NCI-H187 treated with DMSO at 0.1 percent for 48 hours (cell line): ENCODE data around the gene GRHL3.
A peak's percentile ranks its signal among the peaks of the same experiment; 100 is the strongest.
"Not testable (repeated sequence)": the region's sequence is repeated elsewhere in the genome, so short reads cannot be mapped to it uniquely, and the experiment has no call there.

Experiments
- DNase-seq: peaks from one replicate; lab custom pipeline; 2025; lab: John Stamatoyannopoulos, UW

Gene GRHL3

GRCh38 chr1:24319312-24319863 is at the start of gene GRHL3:
GRHL3 (plus strand) TSS chr1:24319357; CDS start chr1:24319552, 195 bp downstream.
- peak; percentile 95 for DNase-seq

- not testable (repeated sequence) for DNase-seq
Observed at GRCh38 chr1:24274203-24275103, 44.7 kb upstream of the GRHL3 start.

GRCh38 chr1:24275104-24275410 is 44.1 kb upstream of the GRHL3 start:
- no peak for DNase-seq

- DNase-seq, result no peak
Observed at GRCh38 chr1:24275510-24275909, 43.6 kb upstream of the GRHL3 start.

GRCh38 chr1:24276791-24277190 is 42.4 kb upstream of the GRHL3 start:
- no peak for DNase-seq

DNA sequence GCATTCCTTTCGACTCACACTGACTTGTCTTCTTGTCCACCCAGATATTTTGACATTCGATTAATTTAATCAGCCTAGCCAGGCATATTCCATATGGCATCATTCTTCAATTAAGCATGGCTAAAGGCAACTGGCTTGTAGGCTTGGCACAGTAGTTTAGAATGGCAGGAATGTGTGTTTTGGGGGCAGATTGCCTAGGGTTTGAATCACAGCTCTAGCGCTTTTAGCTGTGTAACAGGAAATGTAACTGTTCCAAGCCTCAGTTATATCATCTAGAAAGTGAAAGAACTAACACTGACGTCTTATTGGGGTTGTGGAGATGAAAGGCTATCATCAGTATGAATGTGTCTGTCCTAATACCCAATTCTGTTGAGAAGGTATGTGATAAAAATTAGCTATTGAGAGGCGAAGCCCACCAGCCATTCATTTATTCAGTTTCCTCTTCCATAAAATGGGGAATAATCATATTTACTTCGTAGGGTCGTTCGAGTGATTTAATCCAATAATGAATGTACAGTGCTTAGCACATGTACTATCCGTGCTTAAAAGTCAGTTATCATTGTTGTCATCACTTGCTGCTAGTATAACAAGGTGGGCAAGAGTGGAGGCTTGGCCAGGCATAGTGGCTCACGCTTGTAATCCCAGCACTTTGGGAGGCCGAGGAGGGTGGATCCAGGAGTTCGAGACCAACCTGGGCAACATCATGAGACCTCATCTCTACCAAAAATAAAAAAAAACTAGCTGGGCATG is 41.6 kb upstream of the GRHL3 start:
- no peak for DNase-seq

DNA sequence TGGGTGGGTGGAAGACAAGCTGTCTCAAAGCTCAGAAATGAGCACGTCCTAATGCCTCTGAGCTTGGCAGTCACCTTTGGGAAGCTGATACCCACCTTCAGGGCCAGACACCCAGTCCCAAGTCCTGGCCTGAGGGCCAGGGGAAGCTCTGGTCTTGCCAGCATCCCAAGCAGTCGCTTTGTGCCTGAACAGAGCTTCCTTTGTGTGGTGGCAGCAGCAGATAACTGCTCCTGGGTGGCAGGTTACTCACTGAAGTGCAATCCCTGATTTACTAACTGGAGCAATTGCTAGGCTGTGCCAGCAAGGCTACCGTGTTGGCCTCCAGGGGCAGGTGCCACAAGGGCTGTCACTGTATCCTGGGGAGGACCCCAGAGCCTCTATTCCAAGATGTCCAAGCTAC is 40.4 kb upstream of the GRHL3 start:
- no peak for DNase-seq

DNA sequence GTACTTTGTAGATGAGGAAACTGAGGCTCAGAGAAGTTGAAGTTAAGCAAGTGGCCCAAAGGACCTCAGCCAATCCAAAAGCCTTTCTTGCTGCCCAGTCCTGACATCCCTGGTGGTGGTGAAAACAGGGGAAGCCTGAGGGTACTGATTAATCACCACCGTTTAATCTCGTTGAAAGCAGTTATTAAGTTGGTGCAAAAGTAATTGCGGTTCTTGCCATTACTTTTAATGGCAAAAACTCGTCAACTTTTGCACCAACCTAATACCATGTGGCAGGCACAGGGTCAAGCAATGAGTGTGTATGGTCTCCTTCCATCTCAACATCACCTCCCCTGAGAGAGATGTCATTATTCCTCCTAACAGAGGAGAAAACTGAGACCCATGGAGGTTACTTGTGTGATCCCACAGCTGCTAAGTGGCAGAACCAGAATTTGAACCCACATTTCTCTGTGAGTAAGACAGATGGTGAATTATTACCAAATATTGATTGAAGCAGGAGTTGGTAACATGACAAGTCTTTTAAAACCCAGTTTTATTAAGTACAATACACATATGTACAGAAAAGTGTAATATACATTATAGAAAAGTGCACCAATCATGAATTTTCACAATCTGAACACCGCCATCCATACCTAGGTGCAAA is 39.4 kb upstream of the GRHL3 start:
- no peak for DNase-seq

DNA sequence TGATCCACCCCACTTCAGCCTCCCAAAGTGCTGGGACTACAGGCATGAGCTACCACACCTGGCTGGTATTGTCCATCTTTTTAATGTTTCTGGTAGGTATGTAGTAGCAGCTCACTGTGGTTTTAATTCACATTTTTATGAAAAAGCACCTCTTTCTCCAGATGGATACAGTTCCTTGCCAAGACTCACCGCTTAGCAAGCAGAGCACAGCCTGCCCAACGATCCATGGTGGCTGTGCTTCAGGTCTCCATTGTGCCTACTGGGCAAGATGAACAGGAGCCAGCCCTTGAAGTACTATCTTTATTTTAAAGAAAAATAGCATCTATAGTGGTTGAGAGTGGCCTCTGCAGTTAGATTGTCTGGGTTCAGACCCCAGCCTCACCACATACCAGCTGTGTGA is 37.6 kb upstream of the GRHL3 start:
- DNase-seq, result no peak

GRCh38 chr1:24282491-24282890 is 36.7 kb upstream of the GRHL3 start:
- no peak for DNase-seq

GRCh38 chr1:24283326-24284155 is 35.6 kb upstream of the GRHL3 start:
- DNase-seq, result no peak

DNA sequence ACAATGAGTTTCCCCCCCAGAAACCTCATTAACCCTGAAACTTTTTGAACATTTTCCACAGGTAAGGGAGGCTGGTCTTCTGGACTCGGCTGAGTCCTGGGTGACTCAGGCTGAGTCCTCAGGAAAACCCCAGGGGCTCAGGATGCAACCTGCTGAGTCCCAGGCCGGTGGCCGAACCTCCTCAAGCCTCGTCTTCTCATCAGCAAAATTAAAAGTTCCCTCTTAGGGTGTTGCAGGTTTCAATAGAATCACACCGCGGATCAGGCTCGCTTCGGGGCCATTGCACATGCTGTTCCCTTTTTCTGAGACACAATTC is 35.0 kb upstream of the GRHL3 start:
- no peak for DNase-seq

- DNase-seq, result no peak
Observed at GRCh38 chr1:24285231-24285630, 33.9 kb upstream of the GRHL3 start.

GRCh38 chr1:24286246-24287010 is 32.7 kb upstream of the GRHL3 start:
- no peak for DNase-seq

DNA sequence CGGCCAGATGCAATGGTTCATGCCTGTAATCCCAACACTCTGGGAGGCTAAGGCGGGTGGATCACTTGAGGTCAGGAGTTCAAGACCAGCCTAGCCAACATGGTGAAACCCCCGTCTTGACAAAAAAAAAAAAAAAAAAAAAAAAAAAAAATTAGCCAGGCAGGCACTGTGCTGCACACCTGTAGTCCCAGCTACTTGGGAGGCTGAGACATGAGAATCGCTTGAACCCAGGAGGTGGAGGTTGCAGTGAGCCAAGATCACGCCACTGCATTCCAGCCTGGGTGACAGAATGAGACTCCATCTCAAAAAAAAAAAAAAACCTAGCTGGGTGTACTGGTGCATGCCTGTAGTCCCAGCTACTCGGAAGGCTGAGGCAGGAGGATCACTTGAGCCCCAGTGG is 31.4 kb upstream of the GRHL3 start:
- DNase-seq, result not testable (repeated sequence)

DNA sequence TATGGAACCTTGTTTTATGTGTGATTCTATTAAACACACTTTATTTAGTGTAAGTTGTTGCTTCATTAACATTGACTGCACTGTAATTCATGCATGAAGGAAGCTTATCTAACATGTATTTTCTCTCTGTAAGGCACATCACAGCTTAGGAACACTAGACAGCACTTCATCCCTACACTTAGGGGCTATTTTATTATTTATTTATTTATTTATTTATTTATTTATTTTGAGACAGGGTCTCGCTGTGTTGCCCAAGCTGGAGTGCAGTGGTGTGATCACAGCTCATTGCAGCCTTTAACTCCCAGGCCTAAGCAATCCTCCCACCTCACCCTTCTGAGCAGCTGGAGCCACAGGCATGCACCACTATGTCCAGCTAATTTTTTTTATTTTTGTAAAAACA is 30.7 kb upstream of the GRHL3 start:
- DNase-seq, result no peak

GRCh38 chr1:24289937-24290595 is 29.1 kb upstream of the GRHL3 start:
- peak; percentile 78 for DNase-seq

DNA sequence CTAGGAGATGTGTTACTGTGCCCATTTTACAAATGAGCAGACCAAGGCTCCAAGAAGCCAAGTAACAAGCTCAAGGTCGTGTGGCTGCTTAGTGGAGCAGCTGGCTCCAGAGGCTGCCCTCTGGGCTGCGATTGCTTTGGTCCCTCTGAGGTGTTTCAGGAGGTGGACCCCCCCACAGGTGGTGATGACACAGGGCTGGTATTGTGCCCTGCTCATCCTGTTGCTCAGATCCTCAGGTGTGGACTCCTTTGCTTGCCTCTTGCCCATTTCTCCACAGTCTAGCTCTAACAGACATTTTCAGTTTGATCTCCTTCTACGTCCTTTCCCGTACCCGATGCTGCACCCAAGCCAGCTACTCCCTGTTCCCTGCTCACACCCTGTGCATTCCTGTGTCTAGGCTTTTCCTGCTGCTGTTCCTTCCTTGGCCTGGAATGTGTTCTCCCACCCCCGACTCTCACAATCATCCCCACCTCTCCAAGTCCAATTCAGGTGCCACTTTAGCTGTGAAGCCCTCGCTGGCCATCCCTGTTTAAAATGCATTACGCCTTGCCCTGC is 28.1 kb upstream of the GRHL3 start:
- no peak for DNase-seq

- DNase-seq, result no peak
Observed at GRCh38 chr1:24292103-24292502, 27.1 kb upstream of the GRHL3 start.

- no peak for DNase-seq
Observed at GRCh38 chr1:24292887-24293286, 26.3 kb upstream of the GRHL3 start.
